HG03108 (cell line): ENCODE results near the gene PRXL2C.
"Not testable (repeated sequence)": the region's sequence is repeated elsewhere in the genome, so short reads cannot be mapped to it uniquely, and the experiment has no call there.

Source experiments
- ATAC-seq: cut with Tn5 transposase; IDR thresholded peaks from one replicate; pipeline ENCODE4 v1.9.1; 2021; ENCODE audit warnings: moderate library complexity; ENCODE audit not compliant: unreplicated experiment

PRXL2C gene

GRCh38 chr9:96655198-96655851, at the start of gene PRXL2C:
PRXL2C (minus strand) TSS chr9:96655317; CDS start chr9:96655281, 36 bp downstream.
- peak; percentile 45 for ATAC-seq

- ATAC-seq = not testable (repeated sequence)
Observed at GRCh38 chr9:96700721-96701375, 45.7 kb upstream of the PRXL2C start.

GRCh38 chr9:96691326-96691725, 36.2 kb upstream of the PRXL2C start:
- no peak for ATAC-seq

DNA sequence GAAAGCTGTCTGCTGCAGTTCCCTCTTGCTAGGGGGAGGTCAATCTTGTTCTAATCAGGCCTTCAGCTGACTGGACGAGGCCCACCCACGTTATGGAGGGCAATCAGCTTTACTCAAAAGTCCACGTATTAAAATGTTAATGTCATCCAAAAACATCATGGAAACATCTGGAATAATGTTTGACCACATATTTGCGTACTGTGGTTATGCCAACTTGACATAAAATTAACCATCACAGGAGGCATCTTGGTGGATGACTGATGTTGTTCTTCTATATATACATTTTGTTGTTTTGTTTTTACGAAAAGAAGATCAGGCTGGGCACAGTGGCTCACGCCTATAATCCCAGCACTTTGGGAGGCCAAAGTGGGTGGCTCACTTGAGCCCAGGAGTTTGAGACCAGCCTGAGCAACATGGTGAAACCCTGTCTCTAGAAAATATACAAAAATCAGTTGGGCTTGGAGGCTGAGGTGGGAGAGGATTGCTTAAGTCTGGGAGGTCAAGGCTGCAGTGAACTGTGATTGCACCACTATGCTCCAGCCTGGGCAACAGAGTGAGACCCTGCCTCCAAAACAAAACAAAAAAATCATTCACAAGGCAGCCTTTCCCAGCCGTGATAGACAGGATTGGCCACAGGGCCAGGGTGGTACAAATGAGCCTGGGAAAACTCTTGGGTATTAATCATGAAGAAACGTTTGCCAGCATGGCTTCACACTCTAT, 33.8 kb upstream of the PRXL2C start:
- no peak for ATAC-seq

GRCh38 chr9:96688187-96688586, 33.1 kb upstream of the PRXL2C start:
- ATAC-seq = no peak

- no peak for ATAC-seq
Observed at GRCh38 chr9:96686638-96687335, 31.7 kb upstream of the PRXL2C start.

DNA sequence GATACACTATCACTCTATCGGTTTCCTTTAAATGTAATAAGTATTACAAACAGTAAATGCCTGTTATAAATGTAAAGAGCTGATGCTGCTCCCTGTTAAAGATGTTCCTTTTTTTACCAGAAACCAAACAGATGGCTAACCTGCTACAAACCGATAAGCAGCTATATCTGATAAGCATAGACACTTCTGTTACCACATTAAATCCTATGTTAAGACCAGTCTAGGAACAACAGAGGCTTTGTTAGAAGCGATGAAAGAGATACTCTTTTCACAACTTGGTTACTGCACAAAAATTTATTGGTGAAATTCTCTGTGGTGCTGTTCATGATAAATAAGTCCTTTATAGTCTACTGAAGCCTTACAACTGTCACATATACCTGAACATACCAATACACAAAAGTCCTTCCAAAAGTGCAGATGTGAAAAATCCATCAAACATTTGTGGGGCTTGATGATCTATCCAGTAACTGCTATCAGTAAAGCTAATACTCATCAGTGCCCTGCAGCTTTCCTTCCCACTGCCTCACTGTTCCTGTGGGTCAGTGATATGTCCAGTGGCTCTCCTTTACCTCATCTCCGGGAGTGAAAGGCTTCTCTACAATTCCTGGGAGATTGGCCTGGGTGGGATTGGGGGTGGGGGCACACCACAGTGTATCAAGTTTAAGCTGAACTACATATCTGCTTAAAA, 25.8 kb upstream of the PRXL2C start:
- no peak for ATAC-seq

GRCh38 chr9:96674906-96675538, 19.9 kb upstream of the PRXL2C start:
- ATAC-seq = no peak

GRCh38 chr9:96673786-96674185, 18.7 kb upstream of the PRXL2C start:
- ATAC-seq = not testable (repeated sequence)

DNA sequence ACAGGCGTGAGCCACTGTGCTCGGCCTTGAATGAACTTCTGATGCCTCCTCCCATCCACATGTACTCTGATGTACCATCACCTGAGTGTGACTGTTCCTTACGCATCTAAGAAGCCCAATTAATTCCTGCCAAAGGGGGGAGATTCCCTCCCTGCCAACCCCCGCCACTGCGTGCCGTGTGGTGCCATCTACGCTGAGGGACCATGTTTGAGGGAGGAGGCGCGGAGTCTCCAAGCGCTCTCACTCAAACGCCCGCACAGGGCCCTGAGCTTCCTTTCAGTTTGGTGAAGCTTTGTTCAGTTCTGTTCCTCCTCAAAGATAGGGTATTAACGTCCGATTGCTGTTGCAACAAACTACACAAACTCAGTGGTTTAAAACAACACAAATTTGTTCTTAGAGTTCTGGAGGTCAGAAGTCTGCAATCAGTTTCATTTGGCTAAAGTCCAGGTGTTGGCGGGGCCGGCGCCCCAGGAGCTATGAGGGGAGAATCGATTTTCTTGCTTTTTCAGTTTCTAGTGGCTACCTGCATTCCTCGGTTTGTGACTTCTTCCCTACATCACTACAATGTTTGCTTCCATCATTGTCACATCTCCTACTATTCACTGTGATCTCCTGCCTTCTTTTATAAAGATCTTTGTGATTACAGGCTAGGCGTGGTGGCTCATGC, 13.9 kb upstream of the PRXL2C start:
- ATAC-seq = no peak

DNA sequence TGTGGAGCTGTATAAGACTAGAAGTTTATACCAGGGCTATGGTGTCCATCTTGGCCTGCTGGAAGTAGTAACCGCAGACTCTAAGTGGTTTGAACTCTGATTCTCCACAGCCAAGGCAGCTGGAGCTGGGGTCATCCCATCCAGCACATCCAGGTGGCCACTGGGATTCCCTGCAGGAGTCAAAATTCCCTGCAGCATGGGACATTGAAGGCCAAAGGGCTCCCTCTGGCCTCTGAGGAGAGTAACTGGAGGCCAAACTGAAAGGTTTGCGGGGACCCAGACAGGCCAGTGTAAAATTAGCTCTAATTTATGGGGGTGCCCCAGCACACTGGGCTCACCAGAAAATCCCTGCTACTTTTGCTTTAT, 12.2 kb upstream of the PRXL2C start:
- no peak for ATAC-seq

DNA sequence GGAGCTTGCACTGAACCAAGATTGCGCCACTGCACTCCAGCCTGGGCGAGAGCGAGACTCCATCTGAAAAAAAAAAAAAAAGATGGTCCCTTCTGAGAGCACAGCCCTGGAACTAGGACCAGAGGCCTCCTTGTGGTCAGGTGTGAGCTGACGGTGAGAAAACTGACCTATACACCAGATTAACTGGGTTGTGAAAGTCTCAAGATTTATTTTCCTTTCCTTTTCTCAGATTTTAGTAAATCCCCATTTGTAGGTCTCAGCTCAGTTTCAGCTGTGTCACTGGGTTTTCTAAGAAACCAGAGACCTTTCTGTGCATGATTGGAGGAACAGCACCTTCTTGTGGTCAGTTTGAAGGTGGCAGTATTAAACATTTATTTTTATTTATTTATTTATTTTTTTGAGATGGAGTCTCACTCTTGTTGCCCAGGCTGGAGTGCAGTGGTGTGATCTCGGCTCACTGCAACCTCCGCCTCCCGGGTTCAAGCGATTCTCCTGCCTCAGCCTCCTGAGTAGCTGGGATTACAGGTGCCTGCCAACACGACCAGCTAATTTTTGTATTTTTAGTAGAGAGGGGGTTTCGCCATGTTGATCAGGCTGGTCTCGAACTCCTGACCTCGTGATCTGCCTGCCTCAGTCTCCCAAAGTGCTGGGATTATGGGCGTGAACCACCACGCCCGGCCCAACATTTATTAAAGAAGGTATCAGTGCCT, 11.7 kb upstream of the PRXL2C start:
- ATAC-seq = peak; percentile 61

- ATAC-seq = no peak
Observed at GRCh38 chr9:96665789-96666188, 10.7 kb upstream of the PRXL2C start.

DNA sequence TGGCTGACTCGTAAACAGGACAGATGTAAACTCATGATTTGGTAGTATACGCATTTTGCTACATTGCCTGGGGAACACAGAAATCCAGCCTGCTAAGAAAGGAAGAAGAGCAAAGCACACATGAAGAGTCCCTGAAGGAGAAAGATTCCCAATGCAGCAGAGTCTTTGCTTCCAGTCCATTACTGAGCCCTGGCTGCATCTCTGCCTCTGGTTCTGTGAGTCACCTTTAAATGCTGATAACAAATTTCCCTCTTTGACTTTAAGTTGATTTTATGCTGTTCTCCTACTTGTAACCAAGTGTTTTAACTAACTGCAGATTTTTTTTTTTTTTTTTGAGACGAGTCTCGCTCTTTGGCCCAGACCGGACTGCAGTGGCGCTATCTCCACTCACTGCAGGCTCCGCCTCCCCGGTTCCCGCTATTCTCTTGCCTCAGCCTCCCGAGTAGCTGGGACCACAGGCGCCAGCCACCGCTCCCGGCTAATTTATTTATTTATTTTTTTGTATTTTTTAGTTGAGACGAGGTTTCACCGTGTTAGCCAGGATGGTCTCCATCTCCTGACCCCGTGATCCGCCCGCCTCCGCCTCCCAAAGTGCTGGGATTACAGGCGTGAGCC, 8.5 kb upstream of the PRXL2C start:
- ATAC-seq = no peak

- no peak for ATAC-seq
Observed at GRCh38 chr9:96661711-96662110, 6.6 kb upstream of the PRXL2C start.

- ATAC-seq = no peak
Observed at GRCh38 chr9:96660692-96661248, 5.7 kb upstream of the PRXL2C start.

DNA sequence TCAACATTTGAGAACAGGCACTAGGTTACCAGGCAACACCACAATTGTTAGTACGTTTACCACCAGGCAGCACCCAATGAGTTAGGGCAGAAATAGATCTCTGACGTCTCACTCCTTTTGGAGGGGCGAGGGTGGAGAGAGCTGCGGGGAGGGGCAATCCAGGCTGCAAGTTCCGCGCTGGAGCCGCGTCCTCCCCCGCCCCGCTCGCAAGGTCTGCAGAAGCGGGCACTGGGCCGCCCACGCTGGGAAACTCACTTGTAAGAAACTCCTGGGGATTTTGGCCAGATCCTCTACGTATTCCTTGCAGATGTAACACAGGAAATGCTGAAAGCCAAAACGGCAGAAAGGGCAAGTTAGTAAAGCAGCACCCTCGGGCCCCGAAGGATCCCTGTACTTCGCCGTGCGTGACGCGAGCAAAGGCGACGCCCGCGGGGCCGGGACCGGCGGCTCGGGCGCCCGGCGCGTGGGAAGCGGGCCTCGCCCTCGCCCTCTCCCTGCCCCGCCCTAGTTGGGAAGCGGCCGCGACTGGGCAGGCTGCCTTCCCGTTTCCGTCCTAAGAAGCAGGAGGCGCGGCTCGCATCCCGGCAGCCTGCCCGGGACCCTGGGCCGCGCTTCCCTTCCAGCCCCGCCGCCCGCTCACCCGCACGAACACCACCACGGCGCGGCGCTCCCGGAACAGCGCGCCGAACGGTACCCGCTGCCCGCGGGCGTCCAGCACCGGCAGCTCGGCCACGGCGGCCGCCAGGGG, 493 bp downstream of the PRXL2C start:
- ATAC-seq = peak; percentile 50

DNA sequence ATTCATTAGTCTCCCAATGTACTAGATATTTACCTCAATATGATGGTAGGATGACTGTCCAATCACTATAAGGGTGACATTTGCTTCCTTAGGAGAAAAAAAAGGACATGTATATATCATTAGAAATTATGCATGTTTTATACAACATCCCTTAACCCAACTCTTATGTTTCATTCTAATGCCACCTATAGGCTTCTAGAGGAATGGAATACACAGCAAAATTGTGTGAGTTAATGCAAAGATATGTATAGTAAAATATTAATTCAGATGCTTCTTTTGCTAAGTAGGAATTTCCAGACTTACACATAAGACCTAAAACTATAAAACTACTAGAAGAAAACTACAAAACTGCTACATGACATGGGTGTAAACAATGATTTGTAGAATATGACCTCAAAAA, 3.5 kb downstream of the PRXL2C start:
- ATAC-seq = no peak
